ENCODE data around the gene TSPYL1.

TSPYL1 gene

GRCh38 chr6:116255246-116255800, 24.4 kb downstream of the TSPYL1 start:
- H3K9ac ChIP-seq (ENCODE audit: low read depth, low read length), result peak overlapping the region; percentile 97; the same call in 1 of the 2 replicates
- whole genome bisulfite sequencing, result 80% methylated on average over 4 of the region's 5 CpGs
- no peak overlapping the region for H3K27ac ChIP-seq (ENCODE audit: low read depth, low read length)
- H3K4me1 ChIP-seq (ENCODE audit: insufficient read depth, low read length), result peaks cover 32% of the 10 kb centered on the region; the same call in 1 of the 2 replicates
- no peaks in the 10 kb centered on the region for H3K27me3 ChIP-seq (ENCODE audit: insufficient read depth, low read length)
- peak overlapping the region; percentile 82; the same call in 1 of the 2 replicates for H3K4me3 ChIP-seq (ENCODE audit: low read length)
- H3K36me3 ChIP-seq (ENCODE audit: insufficient read depth, low read length), result peaks cover 3% of the 10 kb centered on the region; the same call in 1 of the 2 replicates
- H3K9me3 ChIP-seq (ENCODE audit: insufficient read depth, low read depth, low read length), result no peaks in the 10 kb centered on the region

DNA sequence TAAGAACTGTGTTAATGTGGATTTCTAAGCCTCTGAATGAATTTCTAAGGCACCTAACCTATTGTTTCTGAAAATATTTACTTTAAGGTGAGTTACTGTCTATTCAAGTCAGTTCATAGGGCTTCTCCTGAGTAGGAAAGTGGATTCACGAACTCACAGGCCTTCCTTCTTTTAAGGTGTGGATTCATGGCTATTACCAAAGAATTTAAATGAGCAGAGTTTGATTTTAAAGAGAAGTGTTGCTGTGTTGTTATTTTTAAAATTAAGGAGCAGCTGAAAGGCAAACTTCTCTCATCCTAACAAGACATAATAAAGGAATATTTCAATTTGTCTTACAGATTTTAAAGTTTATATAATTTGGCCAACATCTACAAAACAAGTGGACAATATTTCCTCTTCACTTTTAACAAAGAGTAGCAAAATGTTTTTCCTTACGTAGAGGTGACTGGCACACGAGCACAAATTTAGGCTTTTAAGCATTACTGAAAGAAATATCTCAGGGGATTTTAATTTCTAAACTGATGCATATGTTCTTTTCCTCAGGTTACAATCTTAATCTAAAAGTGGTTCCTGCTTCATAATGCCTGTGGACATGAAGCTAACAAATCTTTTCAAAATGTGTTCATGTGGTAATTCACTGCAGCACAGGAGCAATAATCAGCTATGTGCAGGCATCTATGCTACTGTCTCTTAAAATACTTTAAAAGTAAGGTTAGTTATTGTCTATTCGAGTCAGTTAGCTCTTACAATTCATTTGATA, 25.3 kb downstream of the TSPYL1 start:
- H3K4me1 ChIP-seq (ENCODE audit: insufficient read depth, low read length), result peaks cover 37% of the 10 kb centered on the region; the same call in 1 of the 2 replicates
- peak overlapping the region; percentile 97 for H3K9ac ChIP-seq (ENCODE audit: low read depth, low read length)
- H3K36me3 ChIP-seq (ENCODE audit: insufficient read depth, low read length), result peaks cover 3% of the 10 kb centered on the region; the same call in 1 of the 2 replicates
- H3K9me3 ChIP-seq (ENCODE audit: insufficient read depth, low read depth, low read length), result no peaks in the 10 kb centered on the region
- H3K4me3 ChIP-seq (ENCODE audit: low read length), result peak overlapping the region; percentile 82
- 57% methylated on average over 4 of the region's 4 CpGs for WGBS
- H3K27ac ChIP-seq (ENCODE audit: low read depth, low read length), result peak overlapping the region; percentile 91
- H3K27me3 ChIP-seq (ENCODE audit: insufficient read depth, low read length), result no peaks in the 10 kb centered on the region

- Histone ChIP-seq H3K4me1 (ENCODE audit: insufficient read depth, low read length) (peaks cover 37% of the 10 kb centered on the region; the same call in 1 of the 2 replicates), H3K27me3 (ENCODE audit: insufficient read depth, low read length) (no peaks in the 10 kb centered on the region), H3K4me3 (ENCODE audit: low read length) (peak within 1 kb of the TSS; percentile 82), H3K9ac (ENCODE audit: low read depth, low read length) (peak within 1 kb of the TSS; percentile 97), H3K9me3 (ENCODE audit: insufficient read depth, low read depth, low read length) (no peaks in the 10 kb centered on the region), H3K36me3 (ENCODE audit: insufficient read depth, low read length) (peaks cover 3% of the 10 kb centered on the region; the same call in 1 of the 2 replicates), H3K27ac (ENCODE audit: low read depth, low read length) (peak within 1 kb of the TSS; percentile 91)
- under 1% methylated on average over 53 of the region's 53 CpGs for WGBS
Measured at GRCh38 chr6:116253505-116254296, 26.0 kb downstream of the TSPYL1 start, which contains the start of gene TSPYL4. Gene TSPYL4 (minus strand): TSS chr6:116254075. CDS start chr6:116254008, 67 bp downstream.

DNA sequence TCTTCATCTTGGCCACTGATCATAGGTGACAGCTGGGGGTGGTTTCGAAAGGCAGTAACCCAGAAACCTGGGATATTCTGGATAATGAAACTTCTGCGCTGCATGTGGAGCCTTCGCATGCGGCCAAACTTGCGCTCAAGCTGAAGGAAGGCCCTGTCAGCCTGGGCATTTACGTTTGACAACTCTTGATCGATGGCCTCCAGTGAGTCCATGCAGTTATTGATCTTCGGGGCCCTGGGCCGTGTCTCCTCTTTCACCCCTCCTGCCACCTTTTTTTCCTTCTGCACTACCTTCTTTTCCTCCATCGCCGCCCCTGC, 26.6 kb downstream of the TSPYL1 start:
- H3K27ac ChIP-seq (ENCODE audit: low read depth, low read length), result no peak overlapping the region
- peak overlapping the region; percentile 97; the same call in 1 of the 2 replicates for H3K9ac ChIP-seq (ENCODE audit: low read depth, low read length)
- peak overlapping the region; percentile 82 for H3K4me3 ChIP-seq (ENCODE audit: low read length)
- peaks cover 37% of the 10 kb centered on the region; the same call in 1 of the 2 replicates for H3K4me1 ChIP-seq (ENCODE audit: insufficient read depth, low read length)
- WGBS, result 60% methylated on average over 11 of the region's 11 CpGs
- peaks cover 3% of the 10 kb centered on the region; the same call in 1 of the 2 replicates for H3K36me3 ChIP-seq (ENCODE audit: insufficient read depth, low read length)
- H3K27me3 ChIP-seq (ENCODE audit: insufficient read depth, low read length), result no peaks in the 10 kb centered on the region
- no peaks in the 10 kb centered on the region for H3K9me3 ChIP-seq (ENCODE audit: insufficient read depth, low read depth, low read length)

- H3K9me3 ChIP-seq (ENCODE audit: insufficient read depth, low read depth, low read length), result no peaks in the 10 kb centered on the region
- peaks cover 37% of the 10 kb centered on the region; the same call in 1 of the 2 replicates for H3K4me1 ChIP-seq (ENCODE audit: insufficient read depth, low read length)
- 65% methylated on average over 5 of the region's 6 CpGs for WGBS
- H3K9ac ChIP-seq (ENCODE audit: low read depth, low read length), result peak overlapping the region; percentile 46; the same call in 1 of the 2 replicates
- peak overlapping the region; percentile 43 for H3K4me3 ChIP-seq (ENCODE audit: low read length)
- H3K36me3 ChIP-seq (ENCODE audit: insufficient read depth, low read length), result peaks cover 3% of the 10 kb centered on the region; the same call in 1 of the 2 replicates
- H3K27me3 ChIP-seq (ENCODE audit: insufficient read depth, low read length), result no peaks in the 10 kb centered on the region
- peak overlapping the region; percentile 73; the same call in 1 of the 2 replicates for H3K27ac ChIP-seq (ENCODE audit: low read depth, low read length)
Measured at GRCh38 chr6:116251568-116252384, 28.0 kb downstream of the TSPYL1 start.

DNA sequence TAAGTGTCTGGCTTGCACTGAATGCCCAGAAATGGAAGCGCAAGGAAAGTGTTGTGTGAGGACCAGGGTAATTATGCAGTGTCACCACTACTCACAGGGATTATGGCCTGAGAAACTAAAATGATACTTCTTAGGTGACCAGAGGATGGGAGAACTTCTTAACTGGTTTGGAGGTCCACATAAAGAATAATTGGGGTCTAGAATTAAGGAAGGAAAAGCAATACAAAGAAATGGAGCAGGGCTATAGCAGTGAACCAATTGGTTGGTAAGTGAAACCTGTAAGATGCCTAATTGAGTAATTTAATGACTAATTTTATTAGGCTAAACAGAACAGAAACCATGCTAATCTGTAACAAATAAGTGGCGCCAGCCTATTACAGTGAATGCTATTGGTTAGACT, 31.2 kb downstream of the TSPYL1 start:
- H3K4me1 ChIP-seq (ENCODE audit: insufficient read depth, low read length), result peaks cover 27% of the 10 kb centered on the region; the same call in 1 of the 2 replicates
- H3K4me3 ChIP-seq (ENCODE audit: low read length), result no peak overlapping the region
- H3K27ac ChIP-seq (ENCODE audit: low read depth, low read length), result no peak overlapping the region
- peaks cover 18% of the 10 kb centered on the region for H3K36me3 ChIP-seq (ENCODE audit: insufficient read depth, low read length)
- no peaks in the 10 kb centered on the region for H3K9me3 ChIP-seq (ENCODE audit: insufficient read depth, low read depth, low read length)
- no peaks in the 10 kb centered on the region for H3K27me3 ChIP-seq (ENCODE audit: insufficient read depth, low read length)
- WGBS, result 91% methylated on average over 2 of the region's 2 CpGs
- H3K9ac ChIP-seq (ENCODE audit: low read depth, low read length), result no peak overlapping the region

DNA sequence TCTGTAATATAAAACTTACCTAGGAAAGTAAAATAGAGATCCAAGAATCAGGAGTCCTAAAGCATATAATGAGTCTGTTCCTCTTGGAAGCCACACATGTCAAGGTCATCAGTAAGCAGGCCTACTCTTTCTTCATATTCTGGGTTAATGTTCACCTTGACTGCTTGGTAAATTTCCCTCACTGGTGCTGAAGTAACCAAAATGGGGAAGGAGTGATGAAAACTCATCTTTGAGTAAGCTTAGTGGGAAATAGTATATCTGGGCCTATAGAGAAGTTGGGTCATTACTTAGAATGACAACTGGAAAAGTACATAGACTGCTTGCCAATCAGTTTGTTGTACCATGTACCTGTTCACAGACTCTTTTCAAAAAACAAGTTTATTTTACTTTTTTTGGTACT, 32.4 kb downstream of the TSPYL1 start:
- Histone ChIP-seq H3K9me3 (ENCODE audit: insufficient read depth, low read depth, low read length) (no peaks in the 10 kb centered on the region), H3K9ac (ENCODE audit: low read depth, low read length) (no peak overlapping the region), H3K4me3 (ENCODE audit: low read length) (no peak overlapping the region), H3K4me1 (ENCODE audit: insufficient read depth, low read length) (peaks cover 22% of the 10 kb centered on the region; the same call in 1 of the 2 replicates), H3K27me3 (ENCODE audit: insufficient read depth, low read length) (no peaks in the 10 kb centered on the region), H3K36me3 (ENCODE audit: insufficient read depth, low read length) (peaks cover 18% of the 10 kb centered on the region), H3K27ac (ENCODE audit: low read depth, low read length) (no peak overlapping the region)

DNA sequence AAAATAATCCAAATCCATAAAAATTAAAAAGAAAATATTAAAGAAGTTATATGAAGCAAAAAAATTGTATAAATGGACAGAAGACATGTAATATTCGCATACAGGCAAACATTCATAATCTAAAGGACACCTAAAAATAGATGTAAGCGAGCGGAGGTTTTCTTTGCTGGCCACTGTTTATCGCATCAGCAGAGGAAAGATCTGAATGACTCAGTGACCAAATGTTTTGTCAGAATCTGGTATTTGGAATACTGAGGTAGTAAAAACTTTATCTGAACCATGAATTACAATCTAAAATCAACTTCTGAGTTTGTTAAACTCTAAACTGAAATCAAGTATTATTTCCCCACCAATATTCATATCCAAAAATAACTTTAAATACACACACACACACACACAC, 33.6 kb downstream of the TSPYL1 start:
- Histone ChIP-seq H3K36me3 (ENCODE audit: insufficient read depth, low read length) (peaks cover 21% of the 10 kb centered on the region), H3K27me3 (ENCODE audit: insufficient read depth, low read length) (no peaks in the 10 kb centered on the region), H3K9me3 (ENCODE audit: insufficient read depth, low read depth, low read length) (no peaks in the 10 kb centered on the region), H3K27ac (ENCODE audit: low read depth, low read length) (no peak overlapping the region), H3K4me1 (ENCODE audit: insufficient read depth, low read length) (peaks cover 13% of the 10 kb centered on the region; the same call in 1 of the 2 replicates), H3K4me3 (ENCODE audit: low read length) (no peak overlapping the region), H3K9ac (ENCODE audit: low read depth, low read length) (no peak overlapping the region)
- WGBS, result 98% methylated on average over 4 of the region's 4 CpGs

DNA sequence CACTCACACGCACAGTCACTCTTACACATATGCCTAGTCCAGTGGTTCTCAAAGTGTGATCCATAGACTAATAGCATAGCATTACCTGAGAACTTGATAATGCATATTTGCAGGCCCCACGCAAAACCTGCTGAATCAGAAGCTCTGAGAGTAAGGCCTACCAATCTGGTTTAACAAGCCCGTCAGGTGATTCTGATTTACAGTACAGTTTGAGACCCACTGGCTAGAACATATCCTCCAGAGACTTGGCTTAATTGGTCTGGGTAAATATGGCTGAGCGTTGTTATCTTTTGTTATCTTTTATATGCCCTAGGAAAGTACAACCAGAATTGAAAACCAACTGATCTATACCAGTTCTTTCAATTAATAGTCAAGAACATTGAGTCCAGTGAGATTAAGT, 35.4 kb downstream of the TSPYL1 start:
- H3K9me3 ChIP-seq (ENCODE audit: insufficient read depth, low read depth, low read length), result no peaks in the 10 kb centered on the region
- no peaks in the 10 kb centered on the region for H3K27me3 ChIP-seq (ENCODE audit: insufficient read depth, low read length)
- 97% methylated on average over 3 of the region's 4 CpGs for WGBS
- peaks cover 28% of the 10 kb centered on the region for H3K36me3 ChIP-seq (ENCODE audit: insufficient read depth, low read length)
- no peak overlapping the region for H3K27ac ChIP-seq (ENCODE audit: low read depth, low read length)
- H3K4me3 ChIP-seq (ENCODE audit: low read length), result no peak overlapping the region
- H3K4me1 ChIP-seq (ENCODE audit: insufficient read depth, low read length), result no peaks in the 10 kb centered on the region
- H3K9ac ChIP-seq (ENCODE audit: low read depth, low read length), result no peak overlapping the region

GRCh38 chr6:116239856-116240255, 39.9 kb downstream of the TSPYL1 start:
- H3K4me3 ChIP-seq (ENCODE audit: low read length), result no peak overlapping the region
- H3K4me1 ChIP-seq (ENCODE audit: insufficient read depth, low read length), result no peaks in the 10 kb centered on the region
- no peak overlapping the region for H3K9ac ChIP-seq (ENCODE audit: low read depth, low read length)
- peaks cover 45% of the 10 kb centered on the region for H3K36me3 ChIP-seq (ENCODE audit: insufficient read depth, low read length)
- no peaks in the 10 kb centered on the region for H3K27me3 ChIP-seq (ENCODE audit: insufficient read depth, low read length)
- 99% methylated on average over 1 of the region's 1 CpG for WGBS
- H3K27ac ChIP-seq (ENCODE audit: low read depth, low read length), result no peak overlapping the region
- H3K9me3 ChIP-seq (ENCODE audit: insufficient read depth, low read depth, low read length), result no peaks in the 10 kb centered on the region

Data from HUES64 (cell line).